Activated effector memory CD4-positive, alpha-beta T cell treated with Interleukin-2 at 50 U/mL for 16 hours (primary cell): ENCODE measurements around the gene NMT2.
A peak's percentile ranks its signal among the peaks of the same experiment; 100 is the strongest.

Source experiments
- DNase-seq: peaks from one replicate; pipeline ENCODE4 v3.0.0-alpha.2; 2020

NMT2 gene

GRCh38 chr10:15180736-15181135, 12.2 kb upstream of the NMT2 start:
- DNase-seq, result no peak

GRCh38 chr10:15176269-15176668, 7.8 kb upstream of the NMT2 start:
- no peak for DNase-seq

GRCh38 chr10:15175587-15175986, 7.1 kb upstream of the NMT2 start:
- DNase-seq, result no peak

GRCh38 chr10:15172306-15172840, 3.9 kb upstream of the NMT2 start:
- DNase-seq, result no peak

- DNase-seq, result peak; percentile 59
Measured at GRCh38 chr10:15169555-15170401, 1.3 kb upstream of the NMT2 start.

- peak; percentile 88 for DNase-seq
Measured at GRCh38 chr10:15168786-15169554, 477 bp upstream of the NMT2 start.

- peak; percentile 31 for DNase-seq
Measured at GRCh38 chr10:15167411-15168290, 842 bp downstream of the NMT2 start.

- DNase-seq, result no peak
Measured at GRCh38 chr10:15166325-15166724, 2.2 kb downstream of the NMT2 start.

- no peak for DNase-seq
Measured at GRCh38 chr10:15163253-15163828, 5.2 kb downstream of the NMT2 start.

GRCh38 chr10:15158972-15159371, 9.5 kb downstream of the NMT2 start:
- no peak for DNase-seq

- no peak for DNase-seq
Measured at GRCh38 chr10:15158448-15158847, 10.0 kb downstream of the NMT2 start.

GRCh38 chr10:15155978-15156656, 12.4 kb downstream of the NMT2 start:
- no peak for DNase-seq

GRCh38 chr10:15152556-15152955, 15.9 kb downstream of the NMT2 start:
- DNase-seq, result no peak

GRCh38 chr10:15150563-15150962, 17.9 kb downstream of the NMT2 start:
- DNase-seq, result no peak

GRCh38 chr10:15149042-15149771, 19.3 kb downstream of the NMT2 start:
- no peak for DNase-seq

- DNase-seq, result no peak
Measured at GRCh38 chr10:15147594-15148392, 20.7 kb downstream of the NMT2 start.

- no peak for DNase-seq
Measured at GRCh38 chr10:15146366-15146765, 22.1 kb downstream of the NMT2 start.

GRCh38 chr10:15144788-15145187, 23.7 kb downstream of the NMT2 start:
- no peak for DNase-seq

GRCh38 chr10:15141136-15142054, 27.1 kb downstream of the NMT2 start:
- DNase-seq, result no peak
